ENCODE measurements around the gene PFDN6. TPM values are rescaled to one million over a fixed set of nuclear protein-coding genes. Genes with fewer than 3 reads are reported as not detected.

Gene PFDN6
- total and polyA plus RNA-seq, 2 of the 13 experiments (the other 11 are each of a cell fraction or from before 2014, with no cell fraction given), result 75.5 to 87.0 TPM

- TF ChIP-seq RARG (CRISPR knock-in tag; IDR thresholded peaks at IDR 0.05; ENCODE audit: low read depth) (no peak), KMT2A (CRISPR knock-in tag; IDR thresholded peaks at IDR 0.05) (0 out of 2 replicates have a peak, but pooled peaks have one; percentile 45), ZNF276 (CRISPR knock-in tag; IDR thresholded peaks at IDR 0.05; ENCODE audit: low read depth) (peak; percentile 100), ZNF777 (CRISPR knock-in tag; IDR thresholded peaks at IDR 0.05) (peak; percentile 45; the same call in 1 of the 2 replicates), KAT7 (CRISPR knock-in tag; IDR thresholded peaks at IDR 0.05; ENCODE audit: borderline replicate concordance) (no peak), ZNF556 (CRISPR knock-in tag; IDR thresholded peaks at IDR 0.05; ENCODE audit: borderline replicate concordance) (no peak), DR1 (CRISPR knock-in tag; IDR thresholded peaks at IDR 0.05) (peak; percentile 66; the same call in 1 of the 2 replicates), FOXJ3 (CRISPR knock-in tag; IDR thresholded peaks at IDR 0.05; ENCODE audit: borderline replicate concordance) (no peak), ZNF205 (CRISPR knock-in tag; IDR thresholded peaks at IDR 0.05) (peak; percentile 33; the same call in 1 of the 2 replicates), PHB2 (IDR thresholded peaks at IDR 0.05; ENCODE audit: partially characterized antibody) (no peak), ZNF558 (CRISPR knock-in tag; IDR thresholded peaks at IDR 0.05; ENCODE audit: borderline replicate concordance) (no peak), TEAD3 (CRISPR knock-in tag; optimal IDR thresholded peaks at IDR 0.05; ENCODE audit: borderline replicate concordance) (peak; percentile 86), MBNL3 (CRISPR knock-in tag; conservative IDR thresholded peaks at IDR 0.05) (no peak), FOSL1 (CRISPR knock-in tag; IDR thresholded peaks at IDR 0.05; ENCODE audit: borderline replicate concordance) (no peak), PHF8 (CRISPR knock-in tag; IDR thresholded peaks at IDR 0.05) (peak; percentile 45), KLF6 (CRISPR knock-in tag; IDR thresholded peaks at IDR 0.05) (peak; percentile 55), DNMT1 (CRISPR knock-in tag; IDR thresholded peaks at IDR 0.05) (no peak), KAT8 (CRISPR knock-in tag; IDR thresholded peaks at IDR 0.05) (peak; percentile 19; the same call in 1 of the 2 replicates)
- TF ChIP-seq, protein P1, sequence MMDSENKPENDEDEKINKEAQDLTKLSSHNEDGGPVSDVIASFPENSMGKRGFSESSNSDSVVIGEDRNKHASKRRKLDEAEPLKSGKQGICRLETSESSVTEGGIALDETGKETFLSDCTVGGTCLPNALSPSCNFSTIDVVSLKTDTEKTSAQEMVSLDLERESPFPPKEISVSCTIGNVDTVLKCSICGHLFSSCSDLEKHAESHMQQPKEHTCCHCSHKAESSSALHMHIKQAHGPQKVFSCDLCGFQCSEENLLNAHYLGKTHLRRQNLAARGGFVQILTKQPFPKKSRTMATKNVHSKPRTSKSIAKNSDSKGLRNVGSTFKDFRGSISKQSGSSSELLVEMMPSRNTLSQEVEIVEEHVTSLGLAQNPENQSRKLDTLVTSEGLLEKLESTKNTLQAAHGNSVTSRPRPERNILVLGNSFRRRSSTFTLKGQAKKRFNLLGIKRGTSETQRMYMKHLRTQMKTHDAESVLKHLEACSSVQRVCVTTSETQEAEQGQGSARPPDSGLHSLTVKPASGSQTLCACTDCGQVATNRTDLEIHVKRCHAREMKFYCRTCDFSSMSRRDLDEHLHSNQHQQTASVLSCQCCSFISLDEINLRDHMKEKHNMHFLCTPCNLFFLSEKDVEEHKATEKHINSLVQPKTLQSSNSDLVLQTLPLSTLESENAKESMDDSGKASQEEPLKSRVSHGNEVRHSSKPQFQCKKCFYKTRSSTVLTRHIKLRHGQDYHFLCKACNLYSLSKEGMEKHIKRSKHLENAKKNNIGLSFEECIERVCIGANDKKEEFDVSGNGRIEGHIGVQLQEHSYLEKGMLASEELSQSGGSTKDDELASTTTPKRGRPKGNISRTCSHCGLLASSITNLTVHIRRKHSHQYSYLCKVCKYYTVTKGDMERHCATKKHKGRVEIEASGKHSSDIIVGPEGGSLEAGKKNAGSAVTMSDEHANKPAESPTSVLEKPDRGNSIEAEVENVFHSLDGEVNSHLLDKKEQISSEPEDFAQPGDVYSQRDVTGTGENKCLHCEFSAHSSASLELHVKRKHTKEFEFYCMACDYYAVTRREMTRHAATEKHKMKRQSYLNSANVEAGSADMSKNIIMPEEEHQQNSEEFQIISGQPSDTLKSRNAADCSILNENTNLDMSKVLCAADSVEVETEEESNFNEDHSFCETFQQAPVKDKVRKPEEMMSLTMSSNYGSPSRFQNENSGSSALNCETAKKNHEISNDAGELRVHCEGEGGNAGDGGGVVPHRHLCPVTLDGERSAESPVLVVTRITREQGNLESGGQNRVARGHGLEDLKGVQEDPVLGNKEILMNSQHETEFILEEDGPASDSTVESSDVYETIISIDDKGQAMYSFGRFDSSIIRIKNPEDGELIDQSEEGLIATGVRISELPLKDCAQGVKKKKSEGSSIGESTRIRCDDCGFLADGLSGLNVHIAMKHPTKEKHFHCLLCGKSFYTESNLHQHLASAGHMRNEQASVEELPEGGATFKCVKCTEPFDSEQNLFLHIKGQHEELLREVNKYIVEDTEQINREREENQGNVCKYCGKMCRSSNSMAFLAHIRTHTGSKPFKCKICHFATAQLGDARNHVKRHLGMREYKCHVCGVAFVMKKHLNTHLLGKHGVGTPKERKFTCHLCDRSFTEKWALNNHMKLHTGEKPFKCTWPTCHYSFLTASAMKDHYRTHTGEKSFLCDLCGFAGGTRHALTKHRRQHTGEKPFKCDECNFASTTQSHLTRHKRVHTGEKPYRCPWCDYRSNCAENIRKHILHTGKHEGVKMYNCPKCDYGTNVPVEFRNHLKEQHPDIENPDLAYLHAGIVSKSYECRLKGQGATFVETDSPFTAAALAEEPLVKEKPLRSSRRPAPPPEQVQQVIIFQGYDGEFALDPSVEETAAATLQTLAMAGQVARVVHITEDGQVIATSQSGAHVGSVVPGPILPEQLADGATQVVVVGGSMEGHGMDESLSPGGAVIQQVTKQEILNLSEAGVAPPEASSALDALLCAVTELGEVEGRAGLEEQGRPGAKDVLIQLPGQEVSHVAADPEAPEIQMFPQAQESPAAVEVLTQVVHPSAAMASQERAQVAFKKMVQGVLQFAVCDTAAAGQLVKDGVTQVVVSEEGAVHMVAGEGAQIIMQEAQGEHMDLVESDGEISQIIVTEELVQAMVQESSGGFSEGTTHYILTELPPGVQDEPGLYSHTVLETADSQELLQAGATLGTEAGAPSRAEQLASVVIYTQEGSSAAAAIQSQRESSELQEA (CRISPR knock-in tag; IDR thresholded peaks at IDR 0.05; ENCODE audit: not compliant biosample characterization), result peak; percentile 70
- TF ChIP-seq, protein P2, sequence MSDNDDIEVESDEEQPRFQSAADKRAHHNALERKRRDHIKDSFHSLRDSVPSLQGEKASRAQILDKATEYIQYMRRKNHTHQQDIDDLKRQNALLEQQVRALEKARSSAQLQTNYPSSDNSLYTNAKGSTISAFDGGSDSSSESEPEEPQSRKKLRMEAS (IDR thresholded peaks at IDR 0.05), result peak; percentile 65
Observed at GRCh38 chr6:33317669-33318425, 28.4 kb downstream of the PFDN6 start, which contains the start of gene ZBTB22 (continued).
